Left lung (tissue), 10 donors: Measurements from ENCODE around the gene ZNF81. TPM values are rescaled to one million over a fixed set of nuclear protein-coding genes. Genes with fewer than 3 reads are reported as not detected.
"Not testable (repeated sequence)": the region's sequence is repeated elsewhere in the genome, so short reads cannot be mapped to it uniquely, and the experiment has no call there.

Experiments used
- ATAC-seq: fragments of 200-7000 bp; cut with Tn5 transposase; one replicate; pipeline ENCODE4 v1.9.1; 2020; ENCODE audit warnings: moderate library complexity
- DNase-seq, 4 donors: peaks; one replicate each; pipeline ENCODE4 v3.0.0-alpha.2; 2013 to 2020
- H3K27ac ChIP-seq, 2 donors: fragments of 200-600 bp; sonication (generic) in 1 of 2; one replicate each; pipeline versions ENCODE4 v1.5.0 to v1.8.0; 2020 to 2021
- H3K27me3 ChIP-seq, 2 donors: fragments of 200-600 bp; sonication (generic) in 1 of 2; one replicate each; pipeline versions ENCODE4 v1.5.0 to v1.8.0; 2020 to 2021
- H3K36me3 ChIP-seq, 2 donors: fragments of 200-600 bp; sonication (generic) in 1 of 2; one replicate each; pipeline versions ENCODE4 v1.5.0 to v1.8.0; 2020 to 2021
- H3K4me1 ChIP-seq, 2 donors: fragments of 200-600 bp; one replicate each; pipeline ENCODE4 v1.8.0; 2021
- H3K4me3 ChIP-seq, 2 donors: fragments of 200-600 bp; sonication (generic) in 1 of 2; one replicate each; pipeline versions ENCODE4 v1.5.0 to v1.8.0; 2020 to 2021; ENCODE audit warnings: mild to moderate bottlenecking in 1 of 2
- H3K9me3 ChIP-seq, 2 donors: fragments of 200-600 bp; sonication (generic) in 1 of 2; one replicate each; pipeline versions ENCODE4 v1.5.0 to v1.8.0; 2020 to 2021
- CTCF ChIP-seq, 2 donors: fragments of 200-600 bp; sonication (generic) in 1 of 2; IDR thresholded peaks; one replicate each; pipeline versions ENCODE4 v1.5.0 to v1.8.0; 2021; ENCODE audit warnings: antibody characterized with exemption in 2 of 2
- intact Hi-C, 2 donors: fragments of 100-400 bp; cut with DNase I; formaldehyde crosslinking; loops; one replicate each; pipeline versions ENCODE4 v1.11.2 to v1.14.2; 2022
- polyA plus RNA-seq, 6 donors: library from polyadenylated mRNA; unstranded; fragments of 120-200 nt; gene quantifications; one replicate each; pipeline ENCODE4 v1.2.1, GENCODE V29; 2013; ENCODE audit not compliant: insufficient read length in 6 of 6
- total RNA-seq, 2 donors: library from RNA; stranded (reverse); fragmentation: NEBNext Ultra II Directional; extraction: Animal tissue kit (Norgen Biotek cat#: 25700); gene quantifications; one replicate each; pipeline ENCODE4 v1.2.1, GENCODE V29; 2021
- donor health status: DM: no; HTN: yes; CAD: no.
- donor health status: DM: no; HTN: no; CAD: no.

ZNF81 gene
- total and polyA plus RNA-seq, 8 donors: 5.8 to 12.3 (median 7.3) TPM

- H3K27me3 ChIP-seq: no peaks in the 10 kb centered on the region
- no peak overlapping the region for H3K4me3 ChIP-seq
- H3K36me3 ChIP-seq: peaks cover 0 to 20% of the 10 kb centered on the region in 2 donors
- DNase-seq (no peak), ATAC-seq (no peak)
- H3K4me1 ChIP-seq: no peaks in the 10 kb centered on the region
- no peak for TF ChIP-seq CTCF (IDR thresholded peaks at IDR 0.05)
- intact Hi-C loops: no loop called here
- H3K27ac ChIP-seq: no peak overlapping the region
- peaks cover 0 to 45% of the 10 kb centered on the region in 2 donors for H3K9me3 ChIP-seq
Measured at GRCh38 chrX:47918274-47918673, 81.6 kb downstream of the ZNF81 start.

- H3K27me3 ChIP-seq: no peaks in the 10 kb centered on the region
- no peaks in the 10 kb centered on the region for H3K9me3 ChIP-seq
- DNase-seq: no peak
- H3K4me3 ChIP-seq: no peak overlapping the region
- intact Hi-C loops: no loop called here
- no peak for ATAC-seq
- no peak for TF ChIP-seq CTCF (IDR thresholded peaks at IDR 0.05)
- no peaks in the 10 kb centered on the region for H3K4me1 ChIP-seq
- no peak overlapping the region for H3K27ac ChIP-seq
- no peaks in the 10 kb centered on the region for H3K36me3 ChIP-seq
Measured at GRCh38 chrX:47927212-47927611, 90.5 kb downstream of the ZNF81 start.

DNA sequence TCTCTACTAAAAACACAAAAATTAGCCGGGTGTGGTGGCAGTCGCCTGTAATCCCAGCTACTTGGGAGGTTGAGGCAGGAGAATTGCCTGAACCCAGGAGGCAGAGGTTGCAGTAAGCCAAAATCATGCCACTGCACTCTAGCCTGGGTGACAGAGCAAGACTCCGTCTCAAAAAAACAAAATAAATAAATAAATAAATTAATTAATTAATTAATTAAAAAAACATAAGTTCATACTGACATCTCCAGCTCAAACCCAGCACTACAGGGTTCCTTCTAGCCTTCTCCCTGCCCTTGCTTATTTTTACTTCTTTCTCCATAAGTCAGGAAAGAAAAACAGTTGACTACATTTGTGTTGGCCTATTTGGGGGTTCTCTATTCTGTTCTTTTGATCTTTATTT is 95.3 kb downstream of the ZNF81 start:
- DNase-seq, intact Hi-C loops: not testable (repeated sequence)

DNA sequence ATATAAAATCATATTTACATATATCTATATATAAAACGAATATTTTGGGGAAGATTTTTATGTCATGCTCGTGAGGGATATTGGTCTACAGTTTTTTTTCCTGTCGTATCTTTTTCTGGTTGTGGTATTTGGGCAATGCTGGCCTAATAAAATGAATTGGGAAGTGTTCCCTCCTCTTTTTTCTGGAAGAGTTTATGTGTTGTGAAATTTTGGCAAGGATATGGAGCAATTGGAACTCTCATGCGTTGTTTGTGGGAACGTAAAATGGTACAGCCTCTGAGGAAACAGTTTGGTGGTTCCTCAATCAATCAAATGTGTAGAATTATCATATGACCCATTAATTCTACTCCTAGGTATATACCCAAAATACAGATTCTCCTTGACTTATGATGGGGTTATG is 97.2 kb downstream of the ZNF81 start:
- Histone ChIP-seq H3K4me3 (no peak overlapping the region), H3K36me3 (no peaks in the 10 kb centered on the region), H3K27me3 (no peaks in the 10 kb centered on the region), H3K4me1 (no peaks in the 10 kb centered on the region), H3K27ac (no peak overlapping the region), H3K9me3 (no peaks in the 10 kb centered on the region)
- ATAC-seq (no peak), DNase-seq (peak in 2 of 4 donors; percentile 12 to 23)
- TF ChIP-seq CTCF (IDR thresholded peaks at IDR 0.05): no peak
- intact Hi-C loops: no loop called here

More for the DNA sequence above, 95.3 kb downstream of the ZNF81 start:
- not testable (repeated sequence) for H3K36me3 ChIP-seq, H3K27me3 ChIP-seq, ATAC-seq, H3K27ac ChIP-seq, H3K4me1 ChIP-seq, H3K9me3 ChIP-seq, H3K4me3 ChIP-seq

- Histone ChIP-seq H3K4me1 (no peaks in the 10 kb centered on the region), H3K27ac (no peak overlapping the region), H3K36me3 (no peaks in the 10 kb centered on the region), H3K4me3 (no peak overlapping the region), H3K27me3 (no peaks in the 10 kb centered on the region), H3K9me3 (no peaks in the 10 kb centered on the region)
- DNase-seq (peak in 2 of 4 donors; percentile 4 to 19), ATAC-seq (no peak)
- intact Hi-C loops: no loop called here
- no peak for TF ChIP-seq CTCF (IDR thresholded peaks at IDR 0.05)
Measured at GRCh38 chrX:47936224-47936939, 99.7 kb downstream of the ZNF81 start.

- DNase-seq: no peak
- H3K27ac ChIP-seq: no peak overlapping the region
- H3K4me3 ChIP-seq: no peak overlapping the region
- no peak for ATAC-seq
- no peaks in the 10 kb centered on the region for H3K4me1 ChIP-seq
- intact Hi-C loops: no loop called here
- no peaks in the 10 kb centered on the region for H3K36me3 ChIP-seq
- no peak for TF ChIP-seq CTCF (IDR thresholded peaks at IDR 0.05)
- no peaks in the 10 kb centered on the region for H3K9me3 ChIP-seq
- H3K27me3 ChIP-seq: no peaks in the 10 kb centered on the region
Measured at GRCh38 chrX:47936940-47937317, 100.2 kb downstream of the ZNF81 start.
